ENCODE results near the gene SCAI.

GRCh38 chr9:125061391-125061790 lies 81.9 kb downstream of the SCAI start:
- TF ChIP-seq, protein P1, sequence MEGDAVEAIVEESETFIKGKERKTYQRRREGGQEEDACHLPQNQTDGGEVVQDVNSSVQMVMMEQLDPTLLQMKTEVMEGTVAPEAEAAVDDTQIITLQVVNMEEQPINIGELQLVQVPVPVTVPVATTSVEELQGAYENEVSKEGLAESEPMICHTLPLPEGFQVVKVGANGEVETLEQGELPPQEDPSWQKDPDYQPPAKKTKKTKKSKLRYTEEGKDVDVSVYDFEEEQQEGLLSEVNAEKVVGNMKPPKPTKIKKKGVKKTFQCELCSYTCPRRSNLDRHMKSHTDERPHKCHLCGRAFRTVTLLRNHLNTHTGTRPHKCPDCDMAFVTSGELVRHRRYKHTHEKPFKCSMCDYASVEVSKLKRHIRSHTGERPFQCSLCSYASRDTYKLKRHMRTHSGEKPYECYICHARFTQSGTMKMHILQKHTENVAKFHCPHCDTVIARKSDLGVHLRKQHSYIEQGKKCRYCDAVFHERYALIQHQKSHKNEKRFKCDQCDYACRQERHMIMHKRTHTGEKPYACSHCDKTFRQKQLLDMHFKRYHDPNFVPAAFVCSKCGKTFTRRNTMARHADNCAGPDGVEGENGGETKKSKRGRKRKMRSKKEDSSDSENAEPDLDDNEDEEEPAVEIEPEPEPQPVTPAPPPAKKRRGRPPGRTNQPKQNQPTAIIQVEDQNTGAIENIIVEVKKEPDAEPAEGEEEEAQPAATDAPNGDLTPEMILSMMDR (IDR thresholded peaks at IDR 0.05) = no peak
- no peak for TF ChIP-seq POLR2A (IDR thresholded peaks at IDR 0.05)
